Measurements from ENCODE around the gene EXOSC5. TPM values are rescaled to one million over a fixed set of nuclear protein-coding genes. Genes with fewer than 3 reads are reported as not detected.

Gene EXOSC5
- total RNA-seq, 1 experiment from 2014 or later, result 25.2 TPM

- no peaks in the 10 kb centered on the region for H3K9me3 ChIP-seq (ENCODE audit: control insufficient read depth, insufficient read depth, low read depth, low read length)
- in situ Hi-C loops (cut with HindIII; ENCODE audit: low pct_unique_long_range_greater_than_20kb, low sequenced_read_pairs), result no loop called here
- no peak for TF ChIP-seq TCF7L2 (IDR thresholded peaks at IDR 0.05; ENCODE audit: low read depth, low read length)
- no peak overlapping the region for H3K27ac ChIP-seq (ENCODE audit: low read length)
- H3K4me3 ChIP-seq (ENCODE audit: low read depth in 2 of 2, low read length in 2 of 2), result no peak overlapping the region; a peak in 1 of 4 replicates
- intact Hi-C loops (cut with micrococcal nuclease; ENCODE audit: unreplicated experiment), result no loop called here
- DNase-seq (ENCODE audit: low read depth, low spot score), result no peak
- no peak for ATAC-seq
- H3K36me3 ChIP-seq (ENCODE audit: control insufficient read depth, insufficient read depth, low read length), result peaks cover 8% of the 10 kb centered on the region; the same call in 1 of the 2 replicates
- CTCF ChIA-PET, result no interaction called here
- H3K27me3 ChIP-seq (ENCODE audit: control insufficient read depth, insufficient read depth, low read length), result no peaks in the 10 kb centered on the region
- POLR2A ChIA-PET, result no interaction called here
- no TSS peak for BruUV-seq (replicated peaks)
- no peaks in the 10 kb centered on the region for H3K4me1 ChIP-seq (ENCODE audit: control insufficient read depth, insufficient read depth, low read length)
Observed at GRCh38 chr19:41399091-41399490, 1.9 kb upstream of the EXOSC5 start.

GRCh38 chr19:41398598-41398997 is 1.4 kb upstream of the EXOSC5 start:
- ATAC-seq (no peak), DNase-seq (ENCODE audit: low read depth, low spot score) (no peak)
- TF ChIP-seq, protein P1, sequence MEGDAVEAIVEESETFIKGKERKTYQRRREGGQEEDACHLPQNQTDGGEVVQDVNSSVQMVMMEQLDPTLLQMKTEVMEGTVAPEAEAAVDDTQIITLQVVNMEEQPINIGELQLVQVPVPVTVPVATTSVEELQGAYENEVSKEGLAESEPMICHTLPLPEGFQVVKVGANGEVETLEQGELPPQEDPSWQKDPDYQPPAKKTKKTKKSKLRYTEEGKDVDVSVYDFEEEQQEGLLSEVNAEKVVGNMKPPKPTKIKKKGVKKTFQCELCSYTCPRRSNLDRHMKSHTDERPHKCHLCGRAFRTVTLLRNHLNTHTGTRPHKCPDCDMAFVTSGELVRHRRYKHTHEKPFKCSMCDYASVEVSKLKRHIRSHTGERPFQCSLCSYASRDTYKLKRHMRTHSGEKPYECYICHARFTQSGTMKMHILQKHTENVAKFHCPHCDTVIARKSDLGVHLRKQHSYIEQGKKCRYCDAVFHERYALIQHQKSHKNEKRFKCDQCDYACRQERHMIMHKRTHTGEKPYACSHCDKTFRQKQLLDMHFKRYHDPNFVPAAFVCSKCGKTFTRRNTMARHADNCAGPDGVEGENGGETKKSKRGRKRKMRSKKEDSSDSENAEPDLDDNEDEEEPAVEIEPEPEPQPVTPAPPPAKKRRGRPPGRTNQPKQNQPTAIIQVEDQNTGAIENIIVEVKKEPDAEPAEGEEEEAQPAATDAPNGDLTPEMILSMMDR (IDR thresholded peaks at IDR 0.05), result no peak
- TF ChIP-seq POLR2AphosphoS5 (IDR thresholded peaks at IDR 0.05; ENCODE audit: low read depth, low read length) (no peak), REST (IDR thresholded peaks at IDR 0.05; ENCODE audit: insufficient read depth in 1 of 2, low read depth in 2 of 2, low read length in 1 of 2) (no peak), SIN3A (IDR thresholded peaks at IDR 0.05; ENCODE audit: borderline replicate concordance, insufficient read depth, low read depth, low read length) (no peak), TCF7L2 (IDR thresholded peaks at IDR 0.05; ENCODE audit: low read depth, low read length) (no peak)
- Histone ChIP-seq H3K4me1 (ENCODE audit: control insufficient read depth, insufficient read depth, low read length) (no peaks in the 10 kb centered on the region), H3K4me3 (ENCODE audit: low read depth in 2 of 2, low read length in 2 of 2) (peak overlapping the region; percentile 91 to 100), H3K9me3 (ENCODE audit: control insufficient read depth, insufficient read depth, low read depth, low read length) (no peaks in the 10 kb centered on the region), H3K36me3 (ENCODE audit: control insufficient read depth, insufficient read depth, low read length) (peaks cover 8% of the 10 kb centered on the region; the same call in 1 of the 2 replicates), H3K27ac (ENCODE audit: low read length) (peak overlapping the region; percentile 96), H3K27me3 (ENCODE audit: control insufficient read depth, insufficient read depth, low read length) (no peaks in the 10 kb centered on the region)
- POLR2A ChIA-PET, result no interaction called here
- in situ Hi-C loops (cut with HindIII; ENCODE audit: low pct_unique_long_range_greater_than_20kb, low sequenced_read_pairs), result no loop called here
- BruUV-seq (replicated peaks), result no TSS peak
- intact Hi-C loops (cut with micrococcal nuclease; ENCODE audit: unreplicated experiment), result no loop called here
- CTCF ChIA-PET, result no interaction called here

GRCh38 chr19:41398050-41398418 is 875 bp upstream of the EXOSC5 start:
- Histone ChIP-seq H3K9me3 (ENCODE audit: control insufficient read depth, insufficient read depth, low read depth, low read length) (no peaks in the 10 kb centered on the region), H3K36me3 (ENCODE audit: control insufficient read depth, insufficient read depth, low read length) (peaks cover 8% of the 10 kb centered on the region; the same call in 1 of the 2 replicates), H3K4me1 (ENCODE audit: control insufficient read depth, insufficient read depth, low read length) (no peaks in the 10 kb centered on the region), H3K27me3 (ENCODE audit: control insufficient read depth, insufficient read depth, low read length) (no peaks in the 10 kb centered on the region), H3K27ac (ENCODE audit: low read length) (peak overlapping the region; percentile 96), H3K4me3 (ENCODE audit: low read depth in 2 of 2, low read length in 2 of 2) (peak overlapping the region; percentile 91 to 100)
- in situ Hi-C loops (cut with HindIII; ENCODE audit: low pct_unique_long_range_greater_than_20kb, low sequenced_read_pairs) (no loop called here), intact Hi-C loops (cut with micrococcal nuclease; ENCODE audit: unreplicated experiment) (no loop called here)
- ChIA-PET CTCF (no interaction called here), POLR2A (no interaction called here)
- TF ChIP-seq, protein P1 (IDR thresholded peaks at IDR 0.05), result no peak
- no peak for TF ChIP-seq TCF7L2 (IDR thresholded peaks at IDR 0.05; ENCODE audit: low read depth, low read length)
- TF ChIP-seq POLR2AphosphoS5 (IDR thresholded peaks at IDR 0.05; ENCODE audit: low read depth, low read length), result no peak
- TF ChIP-seq REST (IDR thresholded peaks at IDR 0.05; ENCODE audit: insufficient read depth in 1 of 2, low read depth in 2 of 2, low read length in 1 of 2), result no peak
- no peak for TF ChIP-seq SIN3A (IDR thresholded peaks at IDR 0.05; ENCODE audit: borderline replicate concordance, insufficient read depth, low read depth, low read length)
- BruUV-seq (replicated peaks), result no TSS peak
- no peak for DNase-seq (ENCODE audit: low read depth, low spot score)
- no peak for ATAC-seq

Data from Panc1 (cell line).